Measurements from ENCODE around the gene HOXD13. TPM values are rescaled to one million over a fixed set of nuclear protein-coding genes. Genes with fewer than 3 reads are reported as not detected.
A peak's percentile ranks its signal among the peaks of the same experiment; 100 is the strongest.

Gene HOXD13
- total RNA-seq, 1 donor from 2014 or later: not detected

DNA sequence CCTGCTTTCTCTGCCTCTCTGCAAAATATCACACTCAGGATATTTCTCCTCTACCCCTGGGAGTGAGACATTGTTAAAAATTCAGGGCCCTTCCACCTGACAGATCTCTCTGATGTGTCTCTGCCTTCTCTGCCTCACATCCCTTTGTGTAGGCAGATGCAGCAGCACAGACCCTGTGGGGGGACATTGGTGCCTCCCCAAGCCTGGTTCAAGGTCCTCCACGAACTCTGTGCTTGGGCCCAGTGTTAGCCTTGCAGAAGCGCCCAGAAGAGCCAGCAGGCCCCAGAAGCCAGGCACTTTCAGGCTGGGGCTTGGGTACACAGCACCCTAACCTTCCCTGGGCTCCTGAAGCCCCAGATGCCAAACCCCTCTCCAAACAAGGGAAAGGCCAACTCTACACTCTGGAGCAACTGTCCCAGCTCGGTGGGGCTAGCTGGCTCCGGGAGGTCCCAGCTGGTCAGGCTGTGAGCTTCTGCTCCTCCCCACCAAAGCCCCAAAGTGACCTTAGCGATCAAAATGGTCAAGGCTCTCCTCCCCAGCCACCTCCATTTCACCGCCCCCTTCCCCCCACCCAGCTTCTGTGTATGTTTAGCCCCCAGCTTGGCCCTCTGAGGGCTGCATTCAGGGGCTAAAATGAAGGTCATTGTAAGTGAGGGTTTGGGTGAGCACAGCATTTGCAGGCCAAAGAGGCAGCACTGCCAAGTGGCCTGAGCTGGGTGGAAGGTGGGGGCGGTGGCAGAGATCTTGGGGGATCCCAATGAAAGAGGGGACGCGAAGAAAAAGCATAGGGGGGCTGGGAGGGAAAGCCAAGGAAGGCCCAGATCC, 32.6 kb downstream of the HOXD13 start:
- H3K27me3 Mint-ChIP-seq: peaks cover 83% of the 10 kb centered on the region
- H3K36me3 Mint-ChIP-seq (ENCODE audit: insufficient read depth): no peaks in the 10 kb centered on the region
- H3K9me3 Mint-ChIP-seq (ENCODE audit: low read depth): no peaks in the 10 kb centered on the region
- no peaks in the 10 kb centered on the region for H3K4me1 Mint-ChIP-seq (ENCODE audit: low read depth)
- no peak overlapping the region for H3K4me3 Mint-ChIP-seq (ENCODE audit: low read depth)
- no peak for DNase-seq (ENCODE audit: low spot score, unreplicated experiment)
- H3K27ac Mint-ChIP-seq: no peak overlapping the region
- TF ChIP-seq, protein P1, sequence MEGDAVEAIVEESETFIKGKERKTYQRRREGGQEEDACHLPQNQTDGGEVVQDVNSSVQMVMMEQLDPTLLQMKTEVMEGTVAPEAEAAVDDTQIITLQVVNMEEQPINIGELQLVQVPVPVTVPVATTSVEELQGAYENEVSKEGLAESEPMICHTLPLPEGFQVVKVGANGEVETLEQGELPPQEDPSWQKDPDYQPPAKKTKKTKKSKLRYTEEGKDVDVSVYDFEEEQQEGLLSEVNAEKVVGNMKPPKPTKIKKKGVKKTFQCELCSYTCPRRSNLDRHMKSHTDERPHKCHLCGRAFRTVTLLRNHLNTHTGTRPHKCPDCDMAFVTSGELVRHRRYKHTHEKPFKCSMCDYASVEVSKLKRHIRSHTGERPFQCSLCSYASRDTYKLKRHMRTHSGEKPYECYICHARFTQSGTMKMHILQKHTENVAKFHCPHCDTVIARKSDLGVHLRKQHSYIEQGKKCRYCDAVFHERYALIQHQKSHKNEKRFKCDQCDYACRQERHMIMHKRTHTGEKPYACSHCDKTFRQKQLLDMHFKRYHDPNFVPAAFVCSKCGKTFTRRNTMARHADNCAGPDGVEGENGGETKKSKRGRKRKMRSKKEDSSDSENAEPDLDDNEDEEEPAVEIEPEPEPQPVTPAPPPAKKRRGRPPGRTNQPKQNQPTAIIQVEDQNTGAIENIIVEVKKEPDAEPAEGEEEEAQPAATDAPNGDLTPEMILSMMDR (IDR thresholded peaks at IDR 0.05; ENCODE audit: unreplicated experiment): no peak

DNA sequence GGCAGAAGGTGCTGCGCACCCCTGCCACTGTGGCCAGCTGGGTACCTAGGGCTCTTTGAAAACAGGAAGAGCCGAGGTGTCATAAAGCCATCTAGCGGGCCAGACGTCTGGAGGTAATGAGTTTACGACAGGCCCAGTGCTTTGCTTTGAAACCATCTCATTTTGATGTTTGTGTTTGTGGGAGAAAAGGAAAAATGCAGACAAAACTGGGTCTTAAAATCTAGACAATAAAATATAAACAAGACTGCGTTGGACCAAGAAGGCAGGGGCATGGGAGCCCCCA, 33.2 kb downstream of the HOXD13 start:
- Mint-ChIP-seq H3K27ac (no peak overlapping the region), H3K4me3 (ENCODE audit: low read depth) (no peak overlapping the region), H3K27me3 (peaks cover 80% of the 10 kb centered on the region), H3K4me1 (ENCODE audit: low read depth) (no peaks in the 10 kb centered on the region), H3K36me3 (ENCODE audit: insufficient read depth) (no peaks in the 10 kb centered on the region), H3K9me3 (ENCODE audit: low read depth) (no peaks in the 10 kb centered on the region)
- no peak for DNase-seq (ENCODE audit: low spot score, unreplicated experiment)
- TF ChIP-seq, protein P1 (IDR thresholded peaks at IDR 0.05; ENCODE audit: unreplicated experiment): no peak

DNA sequence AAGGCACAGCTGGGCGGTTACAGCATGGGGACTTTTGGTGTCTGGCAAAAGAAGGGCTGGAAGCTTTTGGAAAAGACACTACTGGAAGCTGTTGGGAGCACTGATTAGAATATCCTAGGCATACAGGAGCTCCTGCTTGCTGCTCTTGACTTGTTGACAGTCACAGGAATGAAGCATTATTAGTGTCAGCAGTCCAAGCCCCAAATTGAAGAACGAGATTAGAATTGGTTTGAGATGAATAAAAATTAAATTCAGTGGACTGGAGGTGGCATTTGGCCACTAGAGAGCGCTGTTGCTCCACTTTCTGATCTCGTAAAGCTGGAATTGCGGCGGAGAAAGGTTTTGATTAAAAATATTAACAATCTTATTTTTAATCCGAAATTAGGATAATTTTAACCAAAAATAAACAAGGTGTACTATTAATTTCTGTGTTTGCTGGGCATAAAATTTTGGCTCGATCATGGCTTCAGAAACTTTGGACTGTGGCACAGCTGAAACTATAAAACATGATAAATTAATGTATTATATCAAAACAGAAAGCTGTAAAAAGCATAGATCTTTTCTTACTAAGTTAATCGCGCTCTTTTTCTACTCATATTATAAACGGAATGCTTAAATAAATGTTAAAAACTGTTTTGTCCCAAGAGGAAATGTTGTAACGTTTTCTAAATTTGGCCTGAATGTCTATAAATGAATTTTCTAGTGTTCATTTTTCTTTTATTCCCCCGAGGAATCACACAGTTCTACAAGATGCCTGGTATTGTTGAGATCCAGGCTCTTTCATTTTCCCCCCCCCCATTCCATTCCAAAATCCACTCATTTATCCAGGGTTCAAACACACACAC, 34.6 kb downstream of the HOXD13 start:
- Mint-ChIP-seq H3K4me3 (ENCODE audit: low read depth) (no peak overlapping the region), H3K27me3 (peaks cover 83% of the 10 kb centered on the region), H3K36me3 (ENCODE audit: insufficient read depth) (no peaks in the 10 kb centered on the region), H3K27ac (peak overlapping the region; percentile 24), H3K4me1 (ENCODE audit: low read depth) (no peaks in the 10 kb centered on the region), H3K9me3 (ENCODE audit: low read depth) (no peaks in the 10 kb centered on the region)
- no peak for DNase-seq (ENCODE audit: low spot score, unreplicated experiment)
- TF ChIP-seq, protein P1 (IDR thresholded peaks at IDR 0.05; ENCODE audit: unreplicated experiment): peak; percentile 96

DNA sequence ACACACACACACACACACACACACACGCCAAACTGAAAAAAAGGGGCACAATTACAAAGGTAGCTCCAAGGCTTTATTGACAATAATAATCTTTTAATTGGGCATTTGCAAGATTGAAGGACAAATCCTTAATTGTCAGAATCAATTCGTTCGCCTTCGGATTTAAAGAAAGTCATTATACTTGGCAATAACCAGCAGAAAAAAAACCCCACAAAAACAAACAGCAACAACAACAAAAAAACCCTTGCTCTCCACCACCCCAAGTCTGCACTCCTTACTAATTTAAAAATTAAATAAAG, 35.2 kb downstream of the HOXD13 start:
- no peak overlapping the region for H3K4me3 Mint-ChIP-seq (ENCODE audit: low read depth)
- DNase-seq (ENCODE audit: low spot score, unreplicated experiment): no peak
- no peak overlapping the region for H3K27ac Mint-ChIP-seq
- H3K4me1 Mint-ChIP-seq (ENCODE audit: low read depth): no peaks in the 10 kb centered on the region
- TF ChIP-seq, protein P1 (IDR thresholded peaks at IDR 0.05; ENCODE audit: unreplicated experiment): no peak
- H3K27me3 Mint-ChIP-seq: peaks cover 85% of the 10 kb centered on the region
- H3K9me3 Mint-ChIP-seq (ENCODE audit: low read depth): no peaks in the 10 kb centered on the region
- no peaks in the 10 kb centered on the region for H3K36me3 Mint-ChIP-seq (ENCODE audit: insufficient read depth)

DNA sequence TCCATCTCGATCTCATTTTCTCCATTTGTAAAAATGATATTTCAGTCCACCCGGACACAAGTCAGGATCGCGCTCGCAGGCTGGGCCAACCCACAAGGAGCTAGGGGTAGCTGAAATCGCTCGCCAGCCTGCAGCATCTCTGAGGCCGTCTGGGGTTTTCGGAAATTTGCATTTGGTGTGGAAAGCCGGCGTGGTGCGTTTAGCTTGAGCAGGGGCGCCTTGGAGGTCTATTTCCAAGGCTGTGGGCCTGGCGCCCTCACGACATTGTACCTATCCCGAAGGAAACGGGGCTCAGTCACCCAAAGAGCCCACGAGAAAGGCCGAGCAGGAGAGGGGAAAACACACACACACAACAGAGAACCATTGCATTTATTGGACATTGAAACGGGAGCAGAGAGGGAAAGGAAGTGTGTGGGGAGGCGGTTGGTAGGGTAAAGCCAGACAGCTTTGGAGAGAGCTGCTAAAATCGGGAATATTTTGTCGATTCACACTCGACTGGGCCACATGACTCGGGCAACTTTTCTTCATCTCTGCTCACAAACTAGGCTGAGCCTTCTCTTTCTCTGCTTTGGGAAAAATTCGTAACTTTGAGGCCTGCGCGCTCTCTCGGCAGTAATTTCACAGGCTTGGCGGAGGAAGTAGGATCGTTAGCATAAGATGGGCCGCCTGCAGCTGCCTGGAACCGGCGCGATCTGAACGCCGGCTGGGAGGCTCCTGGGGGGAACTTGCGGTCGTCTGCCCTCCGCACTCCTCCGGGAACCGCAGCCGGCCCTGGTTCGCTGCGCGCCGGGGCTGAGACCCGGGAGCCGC, 35.9 kb downstream of the HOXD13 start:
- Mint-ChIP-seq H3K4me3 (ENCODE audit: low read depth) (no peak overlapping the region), H3K4me1 (ENCODE audit: low read depth) (no peaks in the 10 kb centered on the region), H3K27ac (no peak overlapping the region), H3K27me3 (peaks cover 89% of the 10 kb centered on the region), H3K9me3 (ENCODE audit: low read depth) (no peaks in the 10 kb centered on the region), H3K36me3 (ENCODE audit: insufficient read depth) (no peaks in the 10 kb centered on the region)
- TF ChIP-seq, protein P1 (IDR thresholded peaks at IDR 0.05; ENCODE audit: unreplicated experiment): no peak
- no peak for DNase-seq (ENCODE audit: low spot score, unreplicated experiment)
